Adipocyte (in vitro differentiated cells): ENCODE results near the gene OIT3.

ENCODE experiments used
- DNase-seq: peaks from one replicate; pipeline ENCODE4 v3.0.0-alpha.2; 2015; ENCODE audit warnings: low read depth
- H3K27me3 ChIP-seq: replicated peaks from 2 replicates; pipeline ENCODE4 v1.7.0; 2013; ENCODE audit warnings: mild to moderate bottlenecking, low read length, moderate library complexity; ENCODE audit not compliant: control insufficient read depth, insufficient read depth
- H3K36me3 ChIP-seq: 2 replicates; pipeline ENCODE4 v1.7.0; 2013; ENCODE audit warnings: low read length, mild to moderate bottlenecking, moderate library complexity; ENCODE audit not compliant: control insufficient read depth, insufficient read depth, severe bottlenecking
- H3K4me1 ChIP-seq: 2 replicates; pipeline ENCODE4 v1.7.0; 2013; ENCODE audit warnings: mild to moderate bottlenecking, low read length, moderate library complexity; ENCODE audit not compliant: control insufficient read depth, insufficient read depth
- H3K4me3 ChIP-seq: 2 replicates; pipeline ENCODE4 v1.7.0; 2013; ENCODE audit warnings: mild to moderate bottlenecking, low read length, moderate library complexity
- H3K9ac ChIP-seq: 2 replicates; pipeline ENCODE4 v1.7.0; 2013; ENCODE audit warnings: mild to moderate bottlenecking, low read length, moderate library complexity
- H3K9me3 ChIP-seq: 2 replicates; pipeline ENCODE4 v1.7.0; 2013; ENCODE audit warnings: mild to moderate bottlenecking, low read length, moderate library complexity; ENCODE audit not compliant: control insufficient read depth

Gene OIT3

DNA sequence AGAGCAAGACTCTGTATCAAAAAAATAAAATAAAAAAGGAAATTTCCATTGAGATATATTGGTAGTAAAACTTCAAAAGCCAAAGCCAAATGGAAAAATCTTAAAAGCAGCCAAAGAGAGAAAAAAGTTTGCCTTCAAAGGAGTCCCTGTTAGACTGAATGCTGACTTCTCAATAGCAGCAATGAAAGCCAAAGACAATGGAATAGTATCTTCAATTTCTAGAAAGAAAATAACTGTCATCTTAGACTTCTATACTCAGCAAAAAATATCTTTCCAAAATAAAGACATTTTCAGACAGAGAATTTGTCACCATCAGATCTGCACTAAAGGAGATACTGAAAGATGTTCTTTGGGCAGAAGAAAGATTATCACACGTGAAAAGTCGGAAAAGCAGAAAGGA lies 14.3 kb upstream of the OIT3 start:
- Histone ChIP-seq H3K9ac (no peak overlapping the region), H3K27me3 (no peaks in the 10 kb centered on the region), H3K9me3 (no peaks in the 10 kb centered on the region), H3K36me3 (peaks cover 5% of the 10 kb centered on the region), H3K4me1 (no peaks in the 10 kb centered on the region), H3K4me3 (no peak overlapping the region)
- DNase-seq, result no peak

- no peaks in the 10 kb centered on the region for H3K4me1 ChIP-seq
- H3K27me3 ChIP-seq, result no peaks in the 10 kb centered on the region
- H3K36me3 ChIP-seq, result peaks cover 17% of the 10 kb centered on the region
- no peak for DNase-seq
- no peak overlapping the region for H3K9ac ChIP-seq
- H3K9me3 ChIP-seq, result no peaks in the 10 kb centered on the region
- H3K4me3 ChIP-seq, result no peak overlapping the region
These were observed 12.2 kb upstream of the OIT3 start for GRCh38 chr10:72881291-72881690.

DNA sequence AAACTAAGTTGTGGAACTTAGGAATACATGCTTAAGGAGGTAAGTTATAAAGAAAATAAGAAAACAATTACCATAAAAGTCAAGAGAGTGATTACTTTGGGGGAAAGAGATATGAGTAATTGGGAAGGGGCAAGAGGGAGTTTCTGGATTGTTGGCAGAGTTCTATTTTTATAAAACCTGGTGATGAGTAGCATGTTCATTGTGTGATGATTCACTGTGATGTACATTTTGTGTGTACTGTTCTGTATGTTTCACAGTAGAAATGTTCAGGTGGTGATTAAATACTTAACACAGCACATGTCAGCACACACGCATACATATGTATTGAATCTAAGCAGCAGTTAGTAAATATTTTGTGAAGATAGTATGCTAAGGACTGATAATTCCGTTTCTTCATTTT lies 9.7 kb upstream of the OIT3 start:
- Histone ChIP-seq H3K4me3 (no peak overlapping the region), H3K27me3 (no peaks in the 10 kb centered on the region), H3K4me1 (no peaks in the 10 kb centered on the region), H3K9me3 (no peaks in the 10 kb centered on the region), H3K36me3 (peaks cover 39% of the 10 kb centered on the region), H3K9ac (no peak overlapping the region)
- no peak for DNase-seq

DNA sequence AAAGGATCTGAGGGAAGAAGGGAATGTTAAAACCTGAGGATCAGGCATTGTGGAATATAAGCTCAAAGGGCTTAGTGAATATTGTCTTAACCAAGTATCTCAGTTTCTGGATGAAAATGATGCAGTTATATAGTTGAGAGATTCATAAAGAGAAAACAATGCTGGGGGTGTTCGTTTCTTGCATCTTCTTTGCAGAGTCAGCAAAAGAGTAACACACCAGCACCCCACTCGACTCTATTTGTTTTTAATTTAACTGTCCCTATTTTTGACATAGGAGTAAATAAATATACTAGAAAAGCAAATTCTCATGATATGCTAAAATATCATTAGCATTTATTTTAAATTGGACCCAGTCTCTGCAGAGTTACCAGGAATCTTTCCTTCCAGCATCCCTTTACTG lies 7.6 kb upstream of the OIT3 start:
- Histone ChIP-seq H3K36me3 (peaks cover 39% of the 10 kb centered on the region), H3K9ac (no peak overlapping the region), H3K9me3 (no peaks in the 10 kb centered on the region), H3K4me3 (no peak overlapping the region), H3K4me1 (no peaks in the 10 kb centered on the region), H3K27me3 (no peaks in the 10 kb centered on the region)
- no peak for DNase-seq

GRCh38 chr10:72886621-72887020 lies 6.9 kb upstream of the OIT3 start:
- Histone ChIP-seq H3K36me3 (peaks cover 39% of the 10 kb centered on the region), H3K9me3 (no peaks in the 10 kb centered on the region), H3K9ac (no peak overlapping the region), H3K4me1 (no peaks in the 10 kb centered on the region), H3K4me3 (no peak overlapping the region), H3K27me3 (no peaks in the 10 kb centered on the region)
- no peak for DNase-seq

- no peak overlapping the region for H3K4me3 ChIP-seq
- no peak for DNase-seq
- H3K27me3 ChIP-seq, result no peaks in the 10 kb centered on the region
- peaks cover 39% of the 10 kb centered on the region for H3K36me3 ChIP-seq
- no peaks in the 10 kb centered on the region for H3K4me1 ChIP-seq
- no peaks in the 10 kb centered on the region for H3K9me3 ChIP-seq
- no peak overlapping the region for H3K9ac ChIP-seq
These were observed 6.5 kb upstream of the OIT3 start for GRCh38 chr10:72887043-72887442.

- no peak for DNase-seq
- Histone ChIP-seq H3K36me3 (peaks cover 39% of the 10 kb centered on the region), H3K9me3 (no peaks in the 10 kb centered on the region), H3K27me3 (no peaks in the 10 kb centered on the region), H3K4me3 (no peak overlapping the region), H3K4me1 (no peaks in the 10 kb centered on the region), H3K9ac (no peak overlapping the region)
These were observed 5.3 kb upstream of the OIT3 start for GRCh38 chr10:72888151-72888638.

GRCh38 chr10:72889391-72889831 lies 4.1 kb upstream of the OIT3 start:
- no peak for DNase-seq
- peaks cover 34% of the 10 kb centered on the region for H3K36me3 ChIP-seq
- H3K9me3 ChIP-seq, result no peaks in the 10 kb centered on the region
- no peaks in the 10 kb centered on the region for H3K4me1 ChIP-seq
- H3K9ac ChIP-seq, result no peak overlapping the region
- H3K4me3 ChIP-seq, result no peak overlapping the region
- H3K27me3 ChIP-seq, result no peaks in the 10 kb centered on the region

GRCh38 chr10:72890086-72890485 lies 3.5 kb upstream of the OIT3 start:
- Histone ChIP-seq H3K27me3 (no peaks in the 10 kb centered on the region), H3K36me3 (peaks cover 30% of the 10 kb centered on the region), H3K4me3 (no peak overlapping the region), H3K4me1 (no peaks in the 10 kb centered on the region), H3K9me3 (no peaks in the 10 kb centered on the region), H3K9ac (no peak overlapping the region)
- DNase-seq, result no peak

DNA sequence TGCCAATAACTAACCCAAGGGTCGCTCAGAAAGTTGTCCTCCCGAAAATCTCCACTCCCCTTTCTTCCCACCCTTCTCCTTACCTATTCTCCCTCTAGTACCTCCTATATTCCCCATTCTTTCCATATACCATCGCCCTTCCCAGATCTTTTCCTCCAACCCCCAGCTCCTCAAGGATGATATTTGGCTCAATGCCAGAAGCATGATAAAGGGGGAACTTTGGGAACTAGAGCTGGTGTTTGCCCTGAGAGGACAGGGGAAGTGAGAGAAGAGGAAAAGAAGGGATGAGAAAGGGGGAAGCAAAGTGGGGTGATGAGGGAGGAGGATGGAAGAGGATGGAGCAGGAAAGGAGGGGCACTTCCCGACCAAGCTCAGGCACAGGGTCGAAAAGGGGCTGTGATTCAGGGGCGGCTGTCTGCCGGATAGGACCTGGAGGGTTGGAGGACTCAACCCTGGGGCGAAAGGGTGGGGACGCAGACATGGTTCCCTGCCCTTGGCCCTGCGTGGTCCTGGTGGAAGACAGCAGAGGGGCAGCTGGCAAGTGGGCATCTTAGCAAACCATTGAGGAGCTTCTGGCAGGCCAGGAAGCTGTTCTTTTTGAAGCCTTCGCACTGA lies 1.8 kb downstream of the OIT3 start:
- Histone ChIP-seq H3K27me3 (no peaks in the 10 kb centered on the region), H3K9ac (no peak overlapping the region), H3K36me3 (no peaks in the 10 kb centered on the region), H3K4me3 (no peak overlapping the region), H3K4me1 (no peaks in the 10 kb centered on the region), H3K9me3 (no peaks in the 10 kb centered on the region)
- no peak for DNase-seq

- no peaks in the 10 kb centered on the region for H3K27me3 ChIP-seq
These were observed 5.1 kb downstream of the OIT3 start for GRCh38 chr10:72898616-72899015.

GRCh38 chr10:72899545-72899944 lies 6.0 kb downstream of the OIT3 start:
- Histone ChIP-seq H3K9ac (no peak overlapping the region), H3K36me3 (no peaks in the 10 kb centered on the region), H3K4me3 (no peak overlapping the region), H3K4me1 (no peaks in the 10 kb centered on the region), H3K27me3 (no peaks in the 10 kb centered on the region), H3K9me3 (no peaks in the 10 kb centered on the region)
- no peak for DNase-seq

More at GRCh38 chr10:72898616-72899015, 5.1 kb downstream of the OIT3 start:
- Histone ChIP-seq H3K36me3 (no peaks in the 10 kb centered on the region), H3K4me3 (no peak overlapping the region), H3K9me3 (no peaks in the 10 kb centered on the region), H3K4me1 (no peaks in the 10 kb centered on the region), H3K9ac (no peak overlapping the region)
- no peak for DNase-seq
